Cerebellar nuclear complex (tissue), 1 donor: ENCODE data around the gene WDR12.
"Not testable (repeated sequence)": the region's sequence is repeated elsewhere in the genome, so short reads cannot be mapped to it uniquely, and the experiment has no call there.

ENCODE experiments used
- DNase-seq, 2 experiments: peaks; one replicate each; lab custom pipeline; 2025; lab: John Stamatoyannopoulos, UW

The WDR12 gene

DNA sequence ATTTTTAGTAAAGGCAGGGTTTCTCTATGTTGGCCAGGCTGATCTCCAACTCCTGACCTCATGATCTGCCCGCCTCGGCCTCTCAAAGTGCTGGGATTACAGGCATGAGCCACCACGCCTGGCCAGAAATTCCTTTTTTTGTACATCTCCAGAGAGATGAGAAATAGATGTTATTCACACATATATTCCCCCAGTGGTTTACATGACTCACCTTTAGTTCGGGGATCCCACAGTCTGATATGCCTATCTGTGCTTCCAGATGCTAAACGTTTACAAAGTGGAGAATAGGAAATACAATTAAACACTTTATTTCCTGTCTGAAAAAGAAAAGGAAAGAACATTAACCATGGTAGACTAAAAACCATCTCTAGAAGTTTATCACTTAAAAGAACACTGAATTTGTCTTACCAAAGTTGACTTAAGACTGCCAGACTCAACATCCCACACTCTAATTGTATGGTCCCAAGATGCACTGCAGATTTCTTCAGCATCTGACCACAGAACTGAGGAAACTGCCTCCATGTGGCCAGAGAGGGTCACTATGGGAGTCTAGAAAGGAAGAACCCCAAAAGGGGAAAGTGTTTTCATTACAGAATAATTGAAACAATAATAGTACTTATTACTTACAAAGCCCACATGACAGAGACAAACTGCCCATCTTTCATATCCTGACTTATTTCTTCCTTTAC, 27.3 kb downstream of the WDR12 start:
- DNase-seq, result no peak

DNA sequence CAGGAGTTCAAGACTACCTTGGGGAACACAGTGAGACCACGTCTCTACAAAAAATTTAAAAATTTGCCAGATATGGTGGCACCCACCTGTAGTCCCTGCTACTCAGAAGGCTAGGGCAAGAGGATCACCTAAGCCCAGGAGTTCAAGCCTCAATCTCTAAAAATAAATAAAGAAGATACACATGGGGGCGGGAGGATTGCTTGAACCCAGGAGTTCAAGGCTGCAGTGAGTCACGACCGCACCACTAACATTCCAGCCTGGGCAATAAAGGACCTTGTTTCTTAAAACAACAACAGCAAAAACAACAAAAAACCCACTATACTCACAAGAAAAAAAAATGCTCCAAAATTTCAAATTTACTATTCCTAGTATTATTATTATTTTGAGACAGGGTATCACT, 29.9 kb downstream of the WDR12 start:
- DNase-seq, result no peak

DNA sequence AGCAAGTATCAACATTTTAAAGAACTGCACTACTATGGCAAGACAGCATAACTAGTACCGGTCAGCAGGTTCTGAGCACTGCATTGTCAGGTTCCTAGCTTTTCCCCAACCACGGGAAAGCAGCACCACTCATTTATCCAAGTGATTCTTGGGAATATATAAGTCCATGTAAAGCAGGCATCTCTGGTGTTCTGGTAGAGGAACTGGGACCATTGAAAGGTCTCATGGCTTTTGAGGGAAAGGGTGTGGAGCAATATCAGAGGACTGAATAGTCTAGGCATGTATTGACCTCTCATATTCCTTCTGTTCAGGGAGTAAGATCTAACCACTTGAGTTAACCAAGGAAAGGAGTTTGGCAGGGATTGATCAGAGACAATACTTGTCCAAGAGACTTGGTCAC, 33.8 kb downstream of the WDR12 start:
- DNase-seq, result no peak

DNA sequence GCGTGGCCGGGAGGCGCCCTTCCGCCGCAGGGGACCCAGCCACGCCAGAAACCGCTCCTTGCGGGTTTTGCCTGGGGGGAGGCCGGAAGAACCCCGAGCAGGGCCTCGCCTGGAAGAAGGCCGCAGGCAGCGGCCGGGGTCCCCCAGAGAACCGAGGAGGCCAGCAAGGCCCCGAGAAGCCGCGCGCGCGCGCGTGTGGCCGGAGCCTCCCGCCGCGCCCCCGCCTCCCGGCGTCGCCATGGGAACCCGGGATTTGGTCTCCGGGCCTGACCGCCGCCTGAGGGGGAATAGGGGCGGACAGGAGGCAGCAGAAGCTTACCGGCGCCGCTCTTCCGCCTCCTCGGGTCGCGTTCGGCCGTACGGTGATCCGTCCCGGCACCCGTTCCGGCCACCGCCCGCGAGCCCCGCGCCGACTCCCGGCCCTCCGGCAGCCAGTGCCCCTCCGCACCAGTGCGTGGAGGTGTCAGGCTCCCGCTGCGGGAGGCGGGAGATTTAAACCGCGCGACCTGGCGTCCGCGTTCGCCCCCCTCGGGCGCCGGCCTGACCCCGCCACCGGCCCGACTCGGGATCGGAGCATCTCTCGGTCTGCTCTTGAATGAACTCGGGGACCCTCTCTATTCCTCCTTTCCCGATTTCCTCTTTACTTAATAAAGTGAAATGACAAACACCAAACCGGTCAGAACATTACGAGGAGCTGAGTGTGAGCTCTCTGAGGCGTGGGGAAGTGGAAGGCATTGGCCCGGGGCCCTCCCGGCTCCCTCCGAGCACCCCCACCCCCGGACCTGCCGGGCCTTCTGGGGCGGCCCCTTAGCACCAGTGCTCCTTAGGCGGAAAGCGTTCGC, 40.0 kb downstream of the WDR12 start, which contains the start of gene ICA1L:
TSS of gene ICA1L (minus strand) at position 467 of the 842 bp plus-strand sequence. CDS start 42,757 bp downstream, outside the sequence.
- peak in 1 of 2 experiments; percentile 15 for DNase-seq

DNA sequence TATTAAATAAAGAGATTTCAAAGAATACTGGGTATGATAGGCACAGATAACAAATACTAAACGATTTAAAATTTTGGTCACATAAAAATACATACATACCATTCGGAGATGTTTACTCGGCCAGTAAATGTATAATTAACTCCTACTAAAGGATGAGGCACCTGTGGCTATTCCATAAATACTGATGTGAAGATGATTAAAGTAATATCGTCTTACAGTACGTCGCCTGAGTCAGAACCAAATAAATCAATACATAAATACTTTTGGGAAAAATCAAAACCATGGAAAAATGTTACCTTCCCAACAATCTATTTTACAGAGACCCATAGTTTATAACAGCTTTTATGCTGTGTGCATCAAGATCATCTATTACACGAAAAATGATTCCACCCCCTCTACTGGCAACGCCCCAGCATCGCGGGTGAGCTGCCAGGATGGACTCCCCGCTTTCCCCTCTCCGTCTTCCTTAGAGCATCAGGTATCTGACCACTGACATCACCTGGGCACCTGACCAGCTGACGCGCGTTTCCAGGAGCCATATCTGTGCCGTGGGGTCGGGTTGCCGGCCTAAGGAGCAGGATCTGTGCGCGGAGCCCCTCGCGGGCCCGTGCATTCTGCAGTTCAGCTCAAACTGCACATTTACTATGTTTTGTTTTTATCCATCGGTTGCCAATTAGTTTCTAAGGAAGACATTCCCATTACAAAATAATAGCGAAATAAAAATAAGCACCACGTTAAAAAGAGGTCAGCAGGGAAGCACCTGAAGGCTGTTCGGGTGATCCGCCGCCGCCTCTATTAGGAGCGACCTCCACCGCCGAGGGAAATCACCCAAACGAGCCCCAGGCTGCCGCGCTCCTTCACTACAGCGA, 40.8 kb downstream of the WDR12 start:
- peak; percentile 29 to 80 for DNase-seq

DNA sequence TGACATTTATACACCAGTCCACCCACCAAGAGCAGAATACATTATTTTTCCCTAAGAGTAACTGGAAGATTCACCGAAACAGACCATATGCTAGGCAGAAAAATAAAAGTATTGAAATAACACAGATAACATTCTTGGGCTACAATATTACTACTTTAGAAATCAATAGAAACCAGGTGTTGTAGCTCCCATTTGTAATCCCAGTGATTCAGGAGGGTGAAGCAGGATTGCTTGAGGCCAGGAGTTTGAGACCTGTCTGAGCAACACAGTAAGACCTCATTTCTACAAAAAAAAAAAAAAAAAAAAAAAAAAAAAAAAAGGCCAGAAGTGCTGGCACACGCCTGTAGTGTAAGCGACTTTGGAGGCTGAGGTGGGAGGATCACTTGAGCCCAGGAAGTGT, 49.5 kb downstream of the WDR12 start:
- no peak for DNase-seq

DNA sequence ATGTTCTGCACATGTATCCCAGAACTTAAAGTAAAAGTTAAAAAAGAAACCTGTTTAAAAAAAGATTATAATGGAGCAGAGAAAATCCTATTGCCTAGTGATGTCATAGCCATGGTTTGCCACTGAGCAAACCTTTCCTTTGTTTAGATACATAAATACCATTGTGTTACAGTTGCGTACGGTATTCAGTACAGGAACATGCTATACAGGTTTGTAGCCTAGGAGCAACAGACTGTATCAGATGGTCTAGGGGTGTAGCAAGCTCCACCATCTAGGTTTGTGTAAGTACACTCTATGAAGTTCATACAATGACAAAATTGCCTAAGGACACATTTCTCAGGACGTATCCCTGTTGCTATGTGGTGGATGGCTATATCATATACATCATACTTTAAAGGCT, 52.9 kb downstream of the WDR12 start:
- DNase-seq, result no peak

DNA sequence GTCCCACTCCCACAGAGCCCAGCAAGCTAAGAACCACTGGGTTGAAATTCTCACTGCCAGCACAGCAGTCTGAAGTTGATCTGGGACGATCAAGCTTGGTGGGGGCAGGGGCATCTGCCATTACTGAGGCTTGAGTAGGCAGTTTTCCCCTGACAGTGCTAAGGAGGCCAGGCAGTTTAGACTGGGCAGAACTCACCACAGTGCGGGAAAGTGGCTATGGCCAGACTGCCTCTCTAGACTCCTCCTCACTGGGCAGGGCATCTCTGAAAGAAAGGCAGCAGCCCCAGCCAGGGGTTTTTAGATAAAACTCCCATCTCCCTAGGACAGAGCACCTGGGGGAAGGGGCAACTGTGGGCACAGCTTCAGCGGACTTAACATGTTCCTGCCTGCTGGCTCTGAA, 62.1 kb downstream of the WDR12 start:
- DNase-seq, result not testable (repeated sequence)

DNA sequence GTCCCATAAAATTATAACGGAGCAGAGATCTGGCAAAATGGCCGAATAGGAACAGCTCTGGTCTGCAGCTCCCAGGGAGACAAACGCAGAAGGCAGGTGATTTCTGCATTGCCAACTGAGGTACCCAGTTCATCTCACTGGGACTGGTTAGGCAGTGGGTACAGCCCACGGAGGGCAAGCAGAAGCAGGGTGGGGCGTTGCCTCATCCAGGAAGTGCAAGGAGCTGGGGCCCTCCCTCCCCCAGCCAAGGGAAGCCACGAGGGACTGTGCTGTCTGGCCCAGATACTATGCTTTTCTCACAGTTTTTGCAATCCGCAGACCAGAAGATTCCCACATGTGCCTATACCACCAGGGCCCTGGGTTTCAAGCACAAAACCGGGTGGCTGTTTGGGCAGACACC, 62.7 kb downstream of the WDR12 start:
- DNase-seq, result no peak

DNA sequence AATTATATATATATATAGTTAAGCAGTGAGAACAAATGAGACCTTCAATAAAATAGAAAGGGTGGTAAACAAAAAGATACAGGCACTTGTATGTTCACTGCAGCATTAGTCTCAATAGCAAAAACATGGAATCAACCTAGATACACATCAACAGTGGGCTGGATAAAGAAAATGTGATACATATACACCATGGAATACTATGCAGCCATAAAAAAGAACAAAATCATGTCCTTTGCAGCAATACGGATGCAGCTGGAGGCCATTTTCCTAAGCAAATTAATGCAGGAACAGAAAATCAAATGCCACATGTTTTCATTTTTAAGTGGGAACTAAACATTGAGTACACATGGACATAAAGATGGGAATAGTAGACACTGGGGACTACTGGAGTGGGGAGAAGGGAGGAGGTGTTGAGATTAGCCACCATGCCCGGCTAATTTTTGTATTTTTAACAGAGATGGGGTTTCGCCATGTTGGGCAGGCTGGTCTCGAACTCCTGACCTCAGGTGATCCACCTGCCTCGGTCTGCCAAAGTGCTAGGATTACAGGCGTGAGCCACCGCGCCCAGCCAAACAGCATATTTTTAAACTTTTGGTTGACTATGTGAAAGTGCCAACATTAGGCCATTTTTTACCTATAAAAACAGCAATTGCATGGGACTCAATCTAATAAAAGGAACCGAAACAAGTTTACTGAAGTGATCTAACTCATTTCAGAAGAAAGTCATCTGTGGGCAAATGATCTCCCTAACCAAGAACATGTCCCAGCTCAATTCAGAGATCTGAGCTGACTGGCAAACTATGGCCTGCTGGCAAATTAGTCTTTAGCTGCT, 63.6 kb downstream of the WDR12 start:
- no peak for DNase-seq

DNA sequence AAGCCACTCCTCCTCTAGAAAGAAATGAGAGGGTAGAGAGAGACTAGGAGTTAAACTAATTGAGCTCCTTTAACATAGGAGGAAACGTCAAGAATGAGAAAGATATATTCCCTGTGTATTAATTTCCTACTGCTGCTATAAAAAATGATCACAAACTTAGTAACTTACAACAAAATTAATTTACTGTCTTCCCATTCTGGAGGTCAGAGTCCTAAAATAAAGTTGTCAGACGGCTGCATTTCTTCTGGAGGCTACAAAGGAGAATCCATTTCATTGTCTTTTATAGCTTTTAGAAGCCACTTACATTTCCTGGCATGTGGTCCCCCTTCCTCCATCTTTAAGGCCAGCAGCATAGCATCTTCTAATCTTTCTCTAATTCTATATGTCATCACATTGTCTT, 66.8 kb downstream of the WDR12 start:
- no peak for DNase-seq

DNA sequence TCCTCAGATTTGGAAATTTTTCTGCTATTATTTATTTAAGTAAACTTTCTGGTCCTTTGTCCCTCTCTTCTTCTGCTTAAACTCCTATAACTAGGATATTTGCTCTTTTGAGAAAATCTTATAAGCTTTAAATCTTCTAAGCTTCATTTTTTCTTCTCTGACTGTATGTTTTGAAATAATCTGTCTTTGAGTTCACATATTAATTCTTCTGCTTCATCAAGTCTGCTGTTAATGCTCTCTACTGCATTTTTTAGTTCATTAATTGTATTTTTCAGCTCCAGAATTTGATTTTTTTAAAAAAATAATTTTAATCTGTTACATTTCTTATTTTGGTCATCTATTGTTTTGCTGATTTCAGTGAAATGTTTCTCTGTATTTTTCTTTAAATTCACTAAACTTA, 68.8 kb downstream of the WDR12 start:
- no peak for DNase-seq

DNA sequence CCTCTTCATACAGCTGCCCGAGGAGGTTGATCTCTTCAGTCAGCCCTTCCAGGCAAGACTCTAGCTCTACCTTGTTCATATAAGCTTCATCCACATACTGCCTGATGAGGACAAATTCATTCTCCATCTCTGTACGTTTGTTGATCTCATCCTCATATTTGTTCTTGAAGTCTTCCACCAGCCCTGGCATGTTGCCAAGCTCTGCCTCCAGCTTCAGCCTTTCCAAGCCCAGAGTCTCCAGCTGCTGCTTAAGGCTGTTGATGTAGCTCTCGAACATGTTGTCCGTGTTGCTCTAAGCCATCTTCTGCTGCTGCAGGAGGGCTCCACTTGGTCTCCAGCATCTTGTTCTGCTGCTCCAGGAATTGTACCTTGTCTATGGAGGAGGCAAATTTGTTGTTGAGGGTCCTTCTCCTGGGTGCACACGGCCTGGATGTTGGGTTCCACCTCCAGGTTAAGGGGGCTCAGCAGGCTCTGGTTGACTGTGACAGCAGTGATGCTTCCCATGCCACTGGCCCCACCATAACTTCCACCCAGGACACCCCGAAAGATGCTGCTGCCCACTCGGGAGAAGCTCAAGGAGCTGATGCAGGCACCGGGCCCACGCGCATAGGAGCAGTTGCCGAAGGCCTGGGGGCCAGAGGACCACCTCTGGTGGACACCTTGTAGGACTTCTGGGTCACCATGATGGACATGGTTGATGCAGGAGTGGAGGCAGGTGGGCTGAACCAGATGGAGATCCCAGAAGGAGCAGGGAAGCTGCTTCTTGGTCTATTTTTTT, 70.2 kb downstream of the WDR12 start:
- DNase-seq, result no peak

DNA sequence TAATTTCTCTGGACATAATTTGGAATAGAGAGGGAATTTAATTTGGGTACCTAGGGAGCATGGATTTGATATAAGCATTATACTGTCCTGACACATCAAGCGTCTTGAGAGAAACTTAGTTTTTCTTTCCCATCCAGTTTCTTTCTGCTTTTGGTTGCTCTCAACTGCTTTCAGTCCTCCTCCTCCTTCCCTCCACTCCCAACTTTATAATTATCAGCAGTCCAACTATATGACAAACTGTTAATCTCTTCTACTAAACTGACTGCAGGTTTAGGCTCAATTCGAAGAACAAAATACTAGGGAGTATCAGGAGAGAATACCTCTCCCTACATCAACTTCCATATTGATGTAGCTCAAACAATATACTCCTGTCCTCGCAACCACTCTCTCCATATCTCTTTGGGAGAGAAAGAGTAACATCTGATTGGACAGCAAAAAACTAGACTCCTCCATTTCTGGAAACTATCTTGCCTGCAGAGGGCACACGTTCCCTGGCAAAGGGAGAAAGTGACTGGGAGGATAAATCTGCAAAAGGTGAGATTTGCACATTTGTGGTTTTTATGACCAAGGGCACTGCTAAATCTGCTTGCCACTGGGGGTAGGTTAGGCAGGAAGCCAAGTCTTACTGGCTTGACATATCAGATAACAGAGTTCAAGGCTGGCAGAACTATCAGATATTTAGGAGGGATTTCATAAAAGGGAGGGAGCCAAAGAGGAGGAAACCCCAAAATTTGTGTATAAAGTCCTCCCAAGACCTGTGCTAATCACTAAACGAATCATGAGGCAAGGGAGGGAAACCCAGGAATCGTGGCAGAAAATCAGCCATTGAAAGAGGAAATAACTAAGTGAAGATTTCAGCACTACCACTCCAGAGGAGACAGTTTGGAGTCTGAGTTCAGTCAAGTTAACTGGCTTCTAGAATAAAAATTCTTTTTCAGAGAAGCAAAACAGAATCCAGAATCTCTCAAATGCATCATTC, 79.9 kb downstream of the WDR12 start:
- DNase-seq, result no peak

DNA sequence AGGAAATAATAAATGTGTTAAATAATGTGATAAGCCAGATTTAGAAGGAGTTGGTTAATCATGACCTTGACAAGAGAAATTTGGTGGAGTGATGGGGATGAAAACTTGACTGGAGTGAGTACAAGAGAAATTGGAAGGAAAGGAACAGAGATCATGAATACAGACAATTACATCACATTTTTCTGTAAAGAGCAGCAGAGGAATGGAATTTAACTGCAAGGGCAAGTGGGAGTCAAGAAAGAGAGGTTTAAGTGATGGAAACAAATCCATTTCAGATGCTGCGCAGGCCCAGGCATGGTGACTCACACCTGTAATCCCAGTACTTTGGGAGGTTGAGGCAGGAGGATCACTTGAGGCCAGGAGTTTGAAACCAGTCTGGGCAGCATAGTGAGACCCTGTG, 86.6 kb downstream of the WDR12 start:
- DNase-seq, result no peak
